HepG2 (cell line): Measurements from ENCODE around the gene UBE2M. TPM values are rescaled to one million over a fixed set of nuclear protein-coding genes. Genes with fewer than 3 reads are reported as not detected.

Source experiments
- ATM ChIP-seq: fragments of 450-650 bp; IDR thresholded peaks from 2 replicates; pipeline ENCODE4 v1.7.1; 2017; ENCODE audit warnings: mild to moderate bottlenecking, borderline replicate concordance
- BORCS8-MEF2B ChIP-seq: sonication (generic); formaldehyde crosslinking; IDR thresholded peaks from 2 replicates; pipeline ENCODE4 v1.8.0; 2022; ENCODE audit warnings: mild to moderate bottlenecking, missing genetic modification reagents
- BRD4 ChIP-seq: sonication (generic); formaldehyde crosslinking; IDR thresholded peaks from 2 replicates; pipeline ENCODE4 v1.4.0; 2020; ENCODE audit warnings: missing genetic modification reagents
- TBX3 ChIP-seq: fragments of 450-650 bp; IDR thresholded peaks from 2 replicates; pipeline ENCODE4 v1.6.1; 2017; ENCODE audit warnings: antibody characterized with exemption, mild to moderate bottlenecking, inconsistent platforms, borderline replicate concordance
- polyA plus RNA-seq, 8 experiments: library from polyadenylated mRNA; depleted of rRNA in 3 of 8; stranded (reverse) in 7 of 8; unstranded in 1 of 8; fragments of >200 nt; fragmentation: Illumina TruSeq in 4 of 8; extraction: Trizol in 4 of 8; gene quantifications; 2 replicates each; pipeline versions ENCODE4 v1.2.1 to v1.2.3, GENCODE V29; 2011 to 2016; ENCODE audit warnings: low read depth in 4 of 8, missing spikeins in 1 of 8, mixed read lengths in 1 of 8; ENCODE audit not compliant: insufficient read depth in 1 of 8
- total RNA-seq, 5 experiments: library from RNA; depleted of rRNA; stranded (reverse); fragments of >200 nt; fragmentation: Illumina TruSeq; extraction: Trizol; gene quantifications; 2 replicates each; pipeline ENCODE4 v1.2.3, GENCODE V29; 2016; ENCODE audit warnings: low read depth in 1 of 5
- TF ChIP-seq, protein P1 (sequence below): sonication (generic); formaldehyde crosslinking; IDR thresholded peaks from 2 replicates; pipeline ENCODE4 v1.5.1; 2020; ENCODE audit warnings: missing genetic modification reagents, mild to moderate bottlenecking, borderline replicate concordance
- TF ChIP-seq, protein P2 (sequence below): sonication (generic); formaldehyde crosslinking; IDR thresholded peaks from 2 replicates; pipeline ENCODE4 v1.9.0; 2021; ENCODE audit warnings: missing genetic modification reagents, borderline replicate concordance
- TF ChIP-seq, protein P3 (sequence below): sonication (generic); formaldehyde crosslinking; IDR thresholded peaks from 2 replicates; pipeline ENCODE4 v1.5.1; 2020; ENCODE audit warnings: mild to moderate bottlenecking, moderate library complexity, missing genetic modification reagents

The UBE2M gene
- total and polyA plus RNA-seq, 2 of the 13 experiments (the other 11 are each of a cell fraction or from before 2014, with no cell fraction given) = 36.2 to 50.3 TPM

DNA sequence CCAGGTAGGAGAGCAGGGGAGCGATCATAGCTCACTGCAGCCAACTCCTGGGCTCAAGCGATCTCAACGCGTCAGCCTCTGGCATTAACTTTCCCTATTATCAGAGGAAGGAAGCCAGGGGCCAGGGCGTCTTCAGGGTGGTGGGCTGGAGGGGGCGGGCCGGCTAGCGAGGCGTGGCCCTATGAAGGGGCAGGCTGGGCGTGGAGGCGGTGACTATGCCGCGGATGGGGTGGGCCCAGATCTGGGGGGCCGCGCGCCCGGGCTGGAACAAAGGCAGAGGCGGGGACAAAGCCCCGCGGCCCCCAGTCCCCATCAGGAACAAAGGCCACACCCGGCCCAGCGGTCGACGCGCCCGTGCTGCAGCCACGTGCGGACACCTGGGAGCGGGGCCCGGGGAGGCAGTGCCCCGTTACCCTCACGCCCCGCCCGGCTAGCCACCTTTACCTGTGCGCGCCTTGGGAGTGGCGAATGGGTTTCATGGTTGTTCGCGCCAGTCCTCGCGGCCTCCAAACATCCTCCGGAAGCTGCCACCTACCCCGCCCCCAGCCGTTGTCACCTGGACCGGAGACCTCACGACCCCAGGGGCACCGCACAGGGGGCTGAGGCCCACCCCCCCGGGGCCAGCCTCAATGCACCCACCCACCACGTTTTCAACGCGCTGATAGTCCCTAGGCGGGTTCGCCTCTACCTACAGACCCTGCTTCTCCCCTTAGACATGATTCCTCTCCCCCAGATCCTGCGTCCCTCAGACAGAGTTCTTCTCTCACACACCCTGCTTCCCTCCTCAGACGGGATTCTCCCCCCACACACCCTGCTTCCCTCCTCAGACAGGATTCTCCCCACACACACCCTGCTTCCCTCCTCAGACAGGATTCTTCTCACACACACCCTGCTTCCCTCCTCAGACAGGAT lies 19.9 kb downstream of the UBE2M start (continued):
- TF ChIP-seq, protein P1, sequence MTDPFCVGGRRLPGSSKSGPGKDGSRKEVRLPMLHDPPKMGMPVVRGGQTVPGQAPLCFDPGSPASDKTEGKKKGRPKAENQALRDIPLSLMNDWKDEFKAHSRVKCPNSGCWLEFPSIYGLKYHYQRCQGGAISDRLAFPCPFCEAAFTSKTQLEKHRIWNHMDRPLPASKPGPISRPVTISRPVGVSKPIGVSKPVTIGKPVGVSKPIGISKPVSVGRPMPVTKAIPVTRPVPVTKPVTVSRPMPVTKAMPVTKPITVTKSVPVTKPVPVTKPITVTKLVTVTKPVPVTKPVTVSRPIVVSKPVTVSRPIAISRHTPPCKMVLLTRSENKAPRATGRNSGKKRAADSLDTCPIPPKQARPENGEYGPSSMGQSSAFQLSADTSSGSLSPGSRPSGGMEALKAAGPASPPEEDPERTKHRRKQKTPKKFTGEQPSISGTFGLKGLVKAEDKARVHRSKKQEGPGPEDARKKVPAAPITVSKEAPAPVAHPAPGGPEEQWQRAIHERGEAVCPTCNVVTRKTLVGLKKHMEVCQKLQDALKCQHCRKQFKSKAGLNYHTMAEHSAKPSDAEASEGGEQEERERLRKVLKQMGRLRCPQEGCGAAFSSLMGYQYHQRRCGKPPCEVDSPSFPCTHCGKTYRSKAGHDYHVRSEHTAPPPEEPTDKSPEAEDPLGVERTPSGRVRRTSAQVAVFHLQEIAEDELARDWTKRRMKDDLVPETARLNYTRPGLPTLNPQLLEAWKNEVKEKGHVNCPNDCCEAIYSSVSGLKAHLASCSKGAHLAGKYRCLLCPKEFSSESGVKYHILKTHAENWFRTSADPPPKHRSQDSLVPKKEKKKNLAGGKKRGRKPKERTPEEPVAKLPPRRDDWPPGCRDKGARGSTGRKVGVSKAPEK = no peak
- TF ChIP-seq ATM (no peak), BORCS8-MEF2B (CRISPR knock-in tag) (peak; percentile 56; the same call in 1 of the 2 replicates), TBX3 (no peak), BRD4 (no peak)
- TF ChIP-seq, protein P2, sequence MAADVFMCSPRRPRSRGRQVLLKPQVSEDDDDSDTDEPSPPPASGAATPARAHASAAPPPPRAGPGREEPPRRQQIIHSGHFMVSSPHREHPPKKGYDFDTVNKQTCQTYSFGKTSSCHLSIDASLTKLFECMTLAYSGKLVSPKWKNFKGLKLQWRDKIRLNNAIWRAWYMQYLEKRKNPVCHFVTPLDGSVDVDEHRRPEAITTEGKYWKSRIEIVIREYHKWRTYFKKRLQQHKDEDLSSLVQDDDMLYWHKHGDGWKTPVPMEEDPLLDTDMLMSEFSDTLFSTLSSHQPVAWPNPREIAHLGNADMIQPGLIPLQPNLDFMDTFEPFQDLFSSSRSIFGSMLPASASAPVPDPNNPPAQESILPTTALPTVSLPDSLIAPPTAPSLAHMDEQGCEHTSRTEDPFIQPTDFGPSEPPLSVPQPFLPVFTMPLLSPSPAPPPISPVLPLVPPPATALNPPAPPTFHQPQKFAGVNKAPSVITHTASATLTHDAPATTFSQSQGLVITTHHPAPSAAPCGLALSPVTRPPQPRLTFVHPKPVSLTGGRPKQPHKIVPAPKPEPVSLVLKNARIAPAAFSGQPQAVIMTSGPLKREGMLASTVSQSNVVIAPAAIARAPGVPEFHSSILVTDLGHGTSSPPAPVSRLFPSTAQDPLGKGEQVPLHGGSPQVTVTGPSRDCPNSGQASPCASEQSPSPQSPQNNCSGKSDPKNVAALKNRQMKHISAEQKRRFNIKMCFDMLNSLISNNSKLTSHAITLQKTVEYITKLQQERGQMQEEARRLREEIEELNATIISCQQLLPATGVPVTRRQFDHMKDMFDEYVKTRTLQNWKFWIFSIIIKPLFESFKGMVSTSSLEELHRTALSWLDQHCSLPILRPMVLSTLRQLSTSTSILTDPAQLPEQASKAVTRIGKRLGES (CRISPR knock-in tag) = no peak
- TF ChIP-seq, protein P3, sequence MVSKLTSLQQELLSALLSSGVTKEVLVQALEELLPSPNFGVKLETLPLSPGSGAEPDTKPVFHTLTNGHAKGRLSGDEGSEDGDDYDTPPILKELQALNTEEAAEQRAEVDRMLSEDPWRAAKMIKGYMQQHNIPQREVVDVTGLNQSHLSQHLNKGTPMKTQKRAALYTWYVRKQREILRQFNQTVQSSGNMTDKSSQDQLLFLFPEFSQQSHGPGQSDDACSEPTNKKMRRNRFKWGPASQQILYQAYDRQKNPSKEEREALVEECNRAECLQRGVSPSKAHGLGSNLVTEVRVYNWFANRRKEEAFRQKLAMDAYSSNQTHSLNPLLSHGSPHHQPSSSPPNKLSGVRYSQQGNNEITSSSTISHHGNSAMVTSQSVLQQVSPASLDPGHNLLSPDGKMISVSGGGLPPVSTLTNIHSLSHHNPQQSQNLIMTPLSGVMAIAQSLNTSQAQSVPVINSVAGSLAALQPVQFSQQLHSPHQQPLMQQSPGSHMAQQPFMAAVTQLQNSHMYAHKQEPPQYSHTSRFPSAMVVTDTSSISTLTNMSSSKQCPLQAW = no peak
